Activated effector memory CD4-positive, alpha-beta T cell treated with Interleukin-2 at 50 U/mL for 16 hours (primary cell): ENCODE measurements around the gene C18orf63.
A peak's percentile ranks its signal among the peaks of the same experiment; 100 is the strongest.

Experiments
- DNase-seq: peaks from one replicate; pipeline ENCODE4 v3.0.0-alpha.2; 2020

C18orf63 gene

DNA sequence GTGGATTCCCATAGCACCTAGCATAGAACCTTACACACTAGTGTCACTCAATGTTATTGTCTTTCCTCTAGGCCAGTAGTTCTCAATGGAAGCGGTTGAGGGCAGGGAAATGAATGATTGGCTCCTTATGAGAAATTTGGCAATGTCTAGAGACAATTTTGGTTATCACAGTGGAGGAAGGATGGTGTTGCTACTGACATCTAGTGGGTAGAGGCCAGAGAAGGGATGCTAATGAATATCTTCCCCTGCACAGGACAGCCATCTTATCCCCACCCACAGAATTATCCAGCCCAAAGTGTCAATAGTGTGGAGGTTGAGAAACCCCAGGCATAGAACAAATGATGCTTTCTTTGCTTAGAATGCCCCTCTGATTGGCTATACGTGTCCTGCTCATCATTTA is 15.8 kb downstream of the C18orf63 start:
- DNase-seq = no peak

- DNase-seq = no peak
Observed at GRCh38 chr18:74333091-74333490, 17.5 kb downstream of the C18orf63 start.

DNA sequence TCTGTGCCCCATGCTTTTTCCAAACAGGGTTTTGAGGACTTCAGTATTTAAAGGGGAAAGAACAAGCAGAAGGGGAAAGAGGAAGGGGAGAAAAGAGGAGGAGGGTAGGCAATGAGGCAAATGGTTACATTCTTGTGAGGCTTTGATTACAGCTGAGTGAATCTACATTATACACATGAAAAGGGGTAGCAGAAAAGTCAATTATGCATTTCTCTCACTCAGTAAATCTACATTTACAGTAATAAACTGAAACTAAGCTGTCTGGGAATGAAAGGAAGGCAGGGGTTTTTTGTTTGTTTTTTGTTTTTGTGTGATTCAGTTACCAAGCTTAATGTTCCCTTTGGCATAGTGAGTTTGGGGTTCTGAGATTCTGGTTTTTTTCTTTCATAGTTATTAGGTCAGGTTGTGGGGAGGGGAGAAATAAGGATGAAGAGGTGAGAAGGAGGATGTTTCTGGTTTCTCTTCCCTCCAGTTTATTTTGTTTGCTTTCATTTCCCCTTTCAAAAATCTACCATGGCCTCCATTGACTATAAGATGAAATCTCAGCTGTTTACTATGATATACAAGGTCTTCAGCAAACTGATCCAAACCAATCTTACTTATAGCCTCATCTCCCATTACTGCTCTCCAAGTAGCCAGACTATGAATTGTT is 18.7 kb downstream of the C18orf63 start:
- no peak for DNase-seq

- DNase-seq = no peak
Observed at GRCh38 chr18:74336656-74337055, 21.0 kb downstream of the C18orf63 start.

- no peak for DNase-seq
Observed at GRCh38 chr18:74337155-74337911, 21.7 kb downstream of the C18orf63 start.

- no peak for DNase-seq
Observed at GRCh38 chr18:74337912-74338309, 22.3 kb downstream of the C18orf63 start.

DNA sequence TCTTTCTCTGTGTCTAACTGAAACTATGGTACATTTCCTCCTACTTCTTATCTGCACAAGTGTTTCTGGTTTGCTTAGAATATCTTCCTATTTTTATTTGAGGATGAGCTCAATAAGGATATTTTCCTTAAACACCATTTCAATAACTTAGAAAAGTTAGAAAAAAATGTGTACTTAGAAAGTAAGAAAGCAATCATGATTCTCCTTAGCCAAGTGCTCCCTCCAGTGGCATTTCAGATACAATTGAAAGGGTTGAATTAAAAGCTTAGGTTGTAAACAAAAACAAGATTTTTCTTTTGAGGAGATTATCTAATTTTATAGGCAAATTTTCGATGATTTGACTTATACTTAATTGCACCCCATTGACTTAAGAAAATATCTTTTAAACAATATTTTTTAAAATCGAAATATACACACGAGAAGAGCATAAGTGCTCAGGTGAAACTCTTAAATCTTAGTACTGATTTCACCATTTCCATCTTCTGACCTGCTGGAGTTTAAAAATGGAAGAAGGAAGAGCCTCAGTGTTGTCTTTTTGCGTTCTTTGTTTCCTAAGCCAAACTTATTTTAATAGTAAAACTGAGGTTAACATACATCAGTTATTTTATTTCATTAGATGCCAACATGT is 26.9 kb downstream of the C18orf63 start:
- no peak for DNase-seq

DNA sequence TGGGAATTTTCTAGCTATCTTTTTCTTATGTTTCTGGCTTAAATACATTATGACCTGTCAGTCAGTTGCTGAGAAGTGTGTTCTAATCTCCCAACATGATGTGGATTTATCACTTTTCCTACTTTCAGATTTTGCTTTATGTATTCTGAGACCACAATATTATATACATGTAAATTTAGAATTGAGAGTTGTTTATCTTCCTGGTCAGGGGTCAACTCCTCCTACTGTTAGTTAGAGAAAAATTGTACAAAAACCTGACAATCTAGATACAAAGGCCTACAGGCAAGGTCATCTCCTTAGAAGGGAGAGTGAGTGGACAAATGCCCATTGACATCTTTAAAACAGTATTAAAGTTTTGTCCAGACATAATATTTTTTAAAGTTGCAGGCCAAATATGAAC is 30.6 kb downstream of the C18orf63 start:
- no peak for DNase-seq

GRCh38 chr18:74348581-74348980 is 32.9 kb downstream of the C18orf63 start:
- no peak for DNase-seq

DNA sequence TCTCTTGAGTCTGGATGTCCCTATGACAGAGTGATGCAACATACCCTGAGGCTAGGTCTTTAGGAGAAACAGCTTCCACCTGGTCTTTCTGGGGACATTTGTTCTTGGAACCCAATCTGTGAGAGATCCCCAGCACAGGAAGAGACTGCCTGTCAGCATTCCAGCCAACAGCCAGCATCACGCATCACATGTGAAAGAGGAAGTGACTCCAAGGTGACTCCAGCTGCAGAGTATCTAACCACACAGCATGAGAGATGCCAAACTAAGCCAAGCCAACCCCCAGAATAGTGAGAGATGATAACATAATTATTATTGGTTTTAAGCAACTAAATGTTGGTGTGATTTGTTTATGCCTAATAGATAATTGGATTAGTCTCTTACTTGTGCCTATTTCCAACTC is 35.7 kb downstream of the C18orf63 start:
- no peak for DNase-seq

GRCh38 chr18:74353169-74353775 is 37.6 kb downstream of the C18orf63 start:
- DNase-seq = peak; percentile 31

GRCh38 chr18:74356959-74357358 is 41.3 kb downstream of the C18orf63 start:
- no peak for DNase-seq

GRCh38 chr18:74360852-74361655 is 45.4 kb downstream of the C18orf63 start:
- DNase-seq = no peak

- no peak for DNase-seq
Observed at GRCh38 chr18:74367905-74368304, 52.3 kb downstream of the C18orf63 start.

- DNase-seq = no peak
Observed at GRCh38 chr18:74368901-74369705, 53.5 kb downstream of the C18orf63 start.

DNA sequence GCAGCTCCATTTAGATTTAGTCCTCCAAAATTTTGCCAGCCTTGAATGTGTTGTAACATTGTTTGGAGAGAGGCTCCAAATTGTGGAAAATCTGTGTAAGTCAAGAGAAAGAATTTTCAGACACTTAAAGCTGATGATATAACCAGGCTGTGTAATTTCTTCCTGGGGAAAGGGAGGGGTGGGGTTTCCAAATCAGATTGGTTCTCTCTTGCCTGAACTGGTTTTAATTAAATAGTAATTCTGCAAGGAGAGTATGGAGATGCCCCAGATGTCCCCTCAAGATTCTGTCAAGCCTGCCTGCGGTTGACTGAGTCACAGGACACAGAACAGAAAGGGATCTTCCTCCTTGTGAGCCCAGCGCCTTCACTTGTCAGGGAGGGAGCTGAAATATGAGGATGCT is 54.5 kb downstream of the C18orf63 start:
- no peak for DNase-seq

DNA sequence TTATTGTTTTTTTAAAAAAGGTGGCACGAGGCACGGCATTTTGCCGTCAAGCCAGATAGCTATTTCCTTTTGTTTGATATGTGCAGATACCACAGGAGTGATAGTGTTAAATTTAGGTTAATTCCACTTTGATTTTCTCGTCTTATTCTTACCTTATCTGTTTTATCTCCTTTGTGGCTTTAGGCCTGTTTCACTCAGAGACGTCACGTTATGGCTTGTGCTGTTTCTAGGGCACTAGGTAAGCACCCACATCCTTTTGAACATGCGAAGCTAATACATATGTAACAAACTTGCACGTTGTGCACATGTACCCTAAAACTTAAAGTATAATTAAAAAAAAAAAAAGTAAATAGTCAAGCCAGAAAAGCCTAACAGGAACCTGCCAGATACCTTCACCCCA is 57.8 kb downstream of the C18orf63 start:
- peak; percentile 29 for DNase-seq

- DNase-seq = no peak
Observed at GRCh38 chr18:74375999-74376398, 60.4 kb downstream of the C18orf63 start.

DNA sequence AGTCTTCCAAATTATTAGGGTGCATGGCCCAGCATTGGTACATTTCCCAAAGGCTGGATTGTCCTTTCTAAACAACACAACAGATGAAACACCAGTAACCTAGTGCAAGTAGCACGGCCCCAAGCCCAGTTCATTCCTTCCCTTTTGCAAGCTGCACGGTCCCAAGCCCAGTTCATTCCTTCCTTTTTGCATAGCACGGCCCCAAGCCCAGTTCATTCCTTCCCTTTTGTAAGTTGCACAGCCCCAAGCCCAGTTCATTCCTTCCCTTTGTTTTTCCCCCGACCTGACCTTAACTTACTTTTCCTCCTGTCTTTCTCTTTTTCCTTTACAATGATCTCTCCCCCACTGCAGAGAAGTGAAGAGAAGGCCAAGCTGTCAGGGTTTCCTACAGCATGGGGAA is 60.9 kb downstream of the C18orf63 start:
- DNase-seq = no peak

DNA sequence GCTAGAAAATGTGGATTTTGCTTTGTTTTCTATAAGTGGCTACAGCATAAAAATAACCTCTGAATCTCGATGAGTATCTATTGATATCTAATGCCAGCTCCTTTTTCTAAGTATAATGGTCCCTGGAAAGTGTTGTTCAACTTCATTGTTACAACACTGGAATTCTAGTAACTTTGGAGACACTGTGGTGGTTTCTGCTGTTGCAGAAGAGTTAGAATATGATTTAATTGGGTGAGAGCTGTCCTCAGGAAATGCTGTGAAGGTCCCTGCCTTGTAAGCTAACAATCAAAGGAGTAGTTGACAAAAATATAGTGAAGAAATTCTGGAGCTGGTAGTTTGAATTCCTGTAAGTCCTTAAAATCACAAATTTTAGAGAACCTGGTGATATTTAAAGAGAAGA is 62.1 kb downstream of the C18orf63 start:
- DNase-seq = no peak

- no peak for DNase-seq
Observed at GRCh38 chr18:74378179-74378682, 62.6 kb downstream of the C18orf63 start.

DNA sequence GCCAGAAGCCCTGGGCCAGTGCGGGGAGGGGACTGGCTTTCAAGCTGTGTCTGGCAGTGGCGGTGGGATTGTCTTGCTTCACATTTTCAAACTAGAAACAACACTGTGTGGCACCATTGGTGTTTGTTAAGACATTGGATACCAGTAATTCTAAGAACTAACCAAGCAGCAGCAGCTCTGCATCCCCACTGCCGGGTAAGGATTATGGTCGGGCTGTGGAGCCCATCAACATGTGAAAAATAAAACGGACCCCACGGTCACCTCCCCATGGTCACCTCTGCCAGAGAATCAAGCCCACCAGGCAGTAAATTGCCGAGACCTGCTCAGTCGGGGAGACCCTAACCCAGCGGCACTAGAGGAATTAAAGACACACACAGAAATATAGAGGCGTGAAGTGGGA is 65.3 kb downstream of the C18orf63 start:
- DNase-seq = no peak
